D721Med (cell line): Measurements from ENCODE around the gene TRDMT1.

Source experiments
- DNase-seq: peaks from one replicate; pipeline ENCODE4 v3.0.0; 2011; ENCODE audit warnings: low spot score; ENCODE audit not compliant: insufficient read length
- FAIRE-seq: peaks from 2 replicates; lab custom pipeline; 2011; peaks lifted over from hg19 to GRCh38; lab: Jason Lieb, UNC
- TF ChIP-seq, protein P1 (sequence below): IDR thresholded peaks from 2 replicates; pipeline ENCODE4 v1.5.1; 2012; ENCODE audit warnings: mild to moderate bottlenecking, control low read depth; ENCODE audit not compliant: insufficient read depth; ENCODE audit errors: missing control alignments

The TRDMT1 gene

DNA sequence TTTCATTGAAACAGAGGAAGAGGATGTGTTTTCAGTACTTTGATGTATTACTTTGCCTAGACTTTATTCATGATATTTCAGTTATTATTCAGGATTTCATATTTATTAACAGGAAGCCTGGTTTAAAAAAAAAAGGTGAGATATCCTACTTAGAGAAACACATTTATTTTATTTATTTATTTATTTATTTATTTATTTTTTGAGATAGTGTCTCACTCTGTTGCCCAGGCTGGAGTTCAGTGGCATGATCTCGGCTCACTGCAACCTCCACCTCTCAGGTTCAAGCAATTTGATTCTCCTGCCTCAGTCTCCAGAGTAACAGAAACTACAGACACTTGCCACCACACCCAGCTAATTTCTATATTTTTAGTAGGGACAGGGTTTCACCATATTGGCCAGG lies 24.5 kb downstream of the TRDMT1 start:
- no peak for DNase-seq
- FAIRE-seq = no peak
- TF ChIP-seq, protein P1, sequence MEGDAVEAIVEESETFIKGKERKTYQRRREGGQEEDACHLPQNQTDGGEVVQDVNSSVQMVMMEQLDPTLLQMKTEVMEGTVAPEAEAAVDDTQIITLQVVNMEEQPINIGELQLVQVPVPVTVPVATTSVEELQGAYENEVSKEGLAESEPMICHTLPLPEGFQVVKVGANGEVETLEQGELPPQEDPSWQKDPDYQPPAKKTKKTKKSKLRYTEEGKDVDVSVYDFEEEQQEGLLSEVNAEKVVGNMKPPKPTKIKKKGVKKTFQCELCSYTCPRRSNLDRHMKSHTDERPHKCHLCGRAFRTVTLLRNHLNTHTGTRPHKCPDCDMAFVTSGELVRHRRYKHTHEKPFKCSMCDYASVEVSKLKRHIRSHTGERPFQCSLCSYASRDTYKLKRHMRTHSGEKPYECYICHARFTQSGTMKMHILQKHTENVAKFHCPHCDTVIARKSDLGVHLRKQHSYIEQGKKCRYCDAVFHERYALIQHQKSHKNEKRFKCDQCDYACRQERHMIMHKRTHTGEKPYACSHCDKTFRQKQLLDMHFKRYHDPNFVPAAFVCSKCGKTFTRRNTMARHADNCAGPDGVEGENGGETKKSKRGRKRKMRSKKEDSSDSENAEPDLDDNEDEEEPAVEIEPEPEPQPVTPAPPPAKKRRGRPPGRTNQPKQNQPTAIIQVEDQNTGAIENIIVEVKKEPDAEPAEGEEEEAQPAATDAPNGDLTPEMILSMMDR = no peak

DNA sequence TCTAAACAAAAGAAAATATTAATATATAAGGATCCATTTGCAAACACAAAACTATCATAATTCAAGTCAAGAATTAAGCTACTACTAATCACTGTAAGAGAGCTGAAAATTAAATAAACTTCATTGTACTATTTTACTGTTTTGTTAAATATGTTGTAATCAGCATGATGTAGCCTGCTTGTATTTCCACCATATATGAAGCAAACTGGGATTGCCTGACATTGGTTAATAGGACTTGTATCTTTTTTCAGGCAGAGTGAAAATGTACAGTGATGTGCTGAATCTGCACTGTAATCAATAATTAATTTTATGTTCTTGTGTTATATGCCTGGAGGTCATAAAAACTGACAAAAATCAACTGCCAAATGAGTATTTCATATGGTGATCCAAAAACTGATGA lies 25.4 kb downstream of the TRDMT1 start:
- TF ChIP-seq, protein P1 = no peak
- FAIRE-seq (no peak), DNase-seq (no peak)

DNA sequence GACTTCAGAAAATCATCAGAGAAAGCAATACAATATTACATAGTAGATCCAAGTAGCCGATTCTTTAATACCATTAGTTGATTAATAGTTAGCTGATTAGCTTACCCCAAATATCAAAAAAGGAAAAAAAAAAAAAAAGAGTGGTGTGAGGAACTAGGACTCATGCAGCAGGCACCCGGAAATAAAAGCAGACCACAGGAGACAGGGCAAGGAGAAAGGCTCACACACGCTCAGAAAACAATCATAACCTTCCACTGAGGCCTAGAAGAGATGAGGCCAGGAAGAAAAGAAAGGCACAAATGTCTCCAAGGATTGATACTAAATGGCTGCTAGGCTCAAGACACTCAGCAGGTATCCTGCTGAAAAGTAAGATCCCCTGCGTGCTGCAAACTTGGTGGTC lies 25.9 kb downstream of the TRDMT1 start:
- TF ChIP-seq, protein P1 = no peak
- DNase-seq (no peak), FAIRE-seq (no peak)

DNA sequence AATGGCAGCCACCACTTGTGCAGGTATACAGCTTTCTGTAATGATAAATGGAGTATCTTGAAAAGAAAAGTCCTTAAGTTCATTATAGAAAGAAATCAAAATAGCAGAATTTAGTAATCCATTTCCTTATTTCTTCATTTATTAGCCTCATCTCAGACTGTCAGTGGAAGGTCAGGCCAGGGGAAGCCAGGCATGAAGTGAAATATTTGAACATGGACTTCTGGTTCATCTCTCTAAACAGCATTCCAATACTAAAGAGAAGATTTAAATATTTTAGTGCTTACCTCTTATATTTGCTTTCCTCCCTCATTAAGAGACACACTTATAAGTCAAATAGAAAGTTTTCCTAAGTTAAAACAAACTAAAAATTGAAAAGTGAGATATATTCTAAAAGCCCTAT lies 26.8 kb downstream of the TRDMT1 start:
- TF ChIP-seq, protein P1 = no peak
- FAIRE-seq (no peak), DNase-seq (no peak)

DNA sequence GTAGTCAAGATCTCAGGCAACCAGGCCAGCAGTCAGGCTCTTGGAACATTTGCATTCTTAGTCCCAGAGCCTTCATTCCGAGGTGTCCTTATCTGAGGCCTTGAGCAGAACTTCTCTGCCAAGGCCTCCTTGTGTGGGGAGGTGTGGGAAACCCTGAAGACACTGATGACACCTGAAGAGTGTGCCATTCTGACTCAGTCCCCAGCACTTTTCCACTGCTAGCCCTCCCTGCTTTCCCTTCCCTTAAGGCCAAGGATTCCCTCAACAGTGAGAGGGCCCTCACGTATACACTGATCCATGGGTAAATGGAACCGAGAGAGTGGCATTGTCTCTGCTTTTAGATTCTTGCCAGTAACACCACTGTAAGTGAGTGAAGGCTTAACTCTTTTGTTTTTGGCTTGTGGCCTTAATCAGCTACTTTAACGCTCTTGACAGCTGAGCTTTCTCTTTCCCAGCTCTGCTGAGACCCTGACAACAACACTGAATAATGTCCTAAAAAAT lies 30.3 kb downstream of the TRDMT1 start:
- DNase-seq (no peak), FAIRE-seq (no peak)
- TF ChIP-seq, protein P1 = no peak

DNA sequence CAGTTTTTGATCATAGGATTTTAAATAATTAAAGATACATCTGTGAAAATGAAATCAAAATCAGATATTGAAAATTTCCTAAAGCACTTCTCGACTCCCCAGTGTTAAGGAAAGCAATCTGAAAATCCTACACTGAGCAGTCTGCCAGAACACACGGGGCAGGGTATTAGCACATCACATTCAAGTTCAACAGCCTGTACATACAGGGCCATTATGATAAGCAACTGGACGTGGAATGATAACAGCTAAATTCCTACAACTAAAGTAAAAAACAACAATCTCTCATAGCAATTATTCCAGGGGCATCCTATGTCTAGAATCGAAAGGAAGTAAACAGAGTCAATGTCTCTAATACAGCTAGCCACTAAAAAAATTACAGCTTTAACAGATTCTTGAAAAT lies 31.7 kb downstream of the TRDMT1 start:
- FAIRE-seq = no peak

DNA sequence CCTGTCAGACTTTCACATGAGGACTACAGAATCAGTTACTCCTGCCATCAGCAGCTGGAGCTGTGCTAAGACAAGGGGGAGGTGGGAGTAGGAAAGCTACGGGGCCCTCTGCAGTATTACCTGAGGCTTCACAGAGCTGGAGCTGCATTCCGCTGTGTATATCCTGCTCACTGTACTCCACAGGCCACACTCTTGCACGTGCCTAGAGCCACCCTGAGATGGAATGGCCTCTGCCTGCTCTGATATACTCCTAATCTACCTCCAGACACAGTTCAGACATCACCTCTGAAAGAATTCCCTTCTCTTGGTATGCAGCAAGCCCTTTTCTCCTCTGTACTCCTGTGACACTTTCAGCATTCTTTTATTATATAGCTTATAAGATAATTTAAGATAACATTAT lies 34.8 kb downstream of the TRDMT1 start:
- DNase-seq (no peak), FAIRE-seq (no peak)
- TF ChIP-seq, protein P1 = no peak

More for the DNA sequence above, 31.7 kb downstream of the TRDMT1 start:
- DNase-seq = no peak
- TF ChIP-seq, protein P1 = no peak
